ENCODE measurements around the gene SLC2A10. TPM values are rescaled to one million over a fixed set of nuclear protein-coding genes. Genes with fewer than 3 reads are reported as not detected.

The SLC2A10 gene
- total RNA-seq, 1 experiment from 2014 or later = 4.2 TPM

DNA sequence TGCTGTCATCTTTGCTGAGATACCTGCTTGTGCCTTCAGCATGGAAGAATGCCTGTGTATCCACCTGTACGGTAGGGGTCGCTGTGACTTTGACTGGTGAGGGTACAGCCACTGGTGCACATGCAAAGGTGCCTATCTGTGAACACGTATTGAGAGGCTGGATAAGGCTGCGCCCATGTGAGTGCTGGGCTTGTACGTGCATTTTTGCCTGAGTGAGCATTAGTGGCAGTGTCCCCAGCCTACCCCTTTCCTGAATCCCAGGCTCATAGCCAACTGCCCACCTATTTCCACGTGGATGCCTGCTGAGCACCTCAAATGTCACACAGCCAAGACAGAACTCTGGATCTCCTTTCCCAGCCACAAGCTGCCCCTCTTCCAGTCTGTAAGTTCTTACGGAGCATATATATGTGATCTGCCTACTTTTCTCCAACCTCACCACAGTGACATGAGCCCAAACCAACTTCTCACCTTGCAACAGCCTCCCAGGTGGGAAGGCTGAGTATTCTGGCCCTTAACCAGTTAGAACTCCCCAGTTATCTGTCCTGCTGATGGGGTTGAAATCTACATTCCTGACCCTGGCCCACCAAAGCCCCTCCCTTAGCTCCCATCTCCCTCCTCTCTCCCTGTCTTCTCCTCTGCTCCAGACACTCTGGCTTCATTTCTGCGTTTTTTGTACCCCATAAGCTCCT is 1.1 kb upstream of the SLC2A10 start:
- Histone ChIP-seq H3K27me3 (replicated peaks; ENCODE audit: control insufficient read depth, insufficient read depth, low read length) (no peaks in the 10 kb centered on the region), H3K9me3 (peaks cover 12% of the 10 kb centered on the region; the same call in 1 of the 2 replicates), H3K4me1 (peaks cover 17% of the 10 kb centered on the region), H3K4me3 (ENCODE audit: low read depth, low read length) (no peak overlapping the region), H3K36me3 (ENCODE audit: control insufficient read depth, insufficient read depth, low read length) (no peaks in the 10 kb centered on the region)
- Mint-ChIP-seq H3K27me3 (ENCODE audit: insufficient read depth, unreplicated experiment) (no peaks in the 10 kb centered on the region), H3K4me1 (ENCODE audit: low read depth, unreplicated experiment) (peaks cover 21% of the 10 kb centered on the region), H3K4me3 (ENCODE audit: unreplicated experiment) (no peak overlapping the region), H3K9me3 (ENCODE audit: unreplicated experiment) (peaks cover 22% of the 10 kb centered on the region), H3K27ac (ENCODE audit: unreplicated experiment) (peak overlapping the region; percentile 72), H3K36me3 (ENCODE audit: insufficient read depth, unreplicated experiment) (peaks cover 6% of the 10 kb centered on the region)
- peak in 1 of 2 experiments; percentile 37 for DNase-seq
- CTCF ChIA-PET = interaction anchor here (0.8 to 1.1 kb wide), 2 partner anchors 19 to 44 kb away, joined by 4 read pairs; partner anchors contain the start of gene TP53RK
- TF ChIP-seq, protein P1, sequence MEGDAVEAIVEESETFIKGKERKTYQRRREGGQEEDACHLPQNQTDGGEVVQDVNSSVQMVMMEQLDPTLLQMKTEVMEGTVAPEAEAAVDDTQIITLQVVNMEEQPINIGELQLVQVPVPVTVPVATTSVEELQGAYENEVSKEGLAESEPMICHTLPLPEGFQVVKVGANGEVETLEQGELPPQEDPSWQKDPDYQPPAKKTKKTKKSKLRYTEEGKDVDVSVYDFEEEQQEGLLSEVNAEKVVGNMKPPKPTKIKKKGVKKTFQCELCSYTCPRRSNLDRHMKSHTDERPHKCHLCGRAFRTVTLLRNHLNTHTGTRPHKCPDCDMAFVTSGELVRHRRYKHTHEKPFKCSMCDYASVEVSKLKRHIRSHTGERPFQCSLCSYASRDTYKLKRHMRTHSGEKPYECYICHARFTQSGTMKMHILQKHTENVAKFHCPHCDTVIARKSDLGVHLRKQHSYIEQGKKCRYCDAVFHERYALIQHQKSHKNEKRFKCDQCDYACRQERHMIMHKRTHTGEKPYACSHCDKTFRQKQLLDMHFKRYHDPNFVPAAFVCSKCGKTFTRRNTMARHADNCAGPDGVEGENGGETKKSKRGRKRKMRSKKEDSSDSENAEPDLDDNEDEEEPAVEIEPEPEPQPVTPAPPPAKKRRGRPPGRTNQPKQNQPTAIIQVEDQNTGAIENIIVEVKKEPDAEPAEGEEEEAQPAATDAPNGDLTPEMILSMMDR (IDR thresholded peaks at IDR 0.05; ENCODE audit: insufficient read depth in 1 of 2, low read depth in 1 of 2, low read length in 1 of 2, severe bottlenecking in 1 of 2, unreplicated experiment in 1 of 2) = peak in 1 of 2 experiments; percentile 17
- POLR2A ChIA-PET = interaction anchor here (0.6 kb wide), 1 partner anchor 19 kb away, joined by 4 read pairs; the partner anchor contains the start of gene TP53RK
- intact Hi-C loops (cut with micrococcal nuclease; ENCODE audit: unreplicated experiment) = loop anchor here (2.0 kb wide), 1 partner anchor 20 kb away; the partner anchor contains the start of gene TP53RK
- BruUV-seq (replicated peaks) = no TSS peak

DNA sequence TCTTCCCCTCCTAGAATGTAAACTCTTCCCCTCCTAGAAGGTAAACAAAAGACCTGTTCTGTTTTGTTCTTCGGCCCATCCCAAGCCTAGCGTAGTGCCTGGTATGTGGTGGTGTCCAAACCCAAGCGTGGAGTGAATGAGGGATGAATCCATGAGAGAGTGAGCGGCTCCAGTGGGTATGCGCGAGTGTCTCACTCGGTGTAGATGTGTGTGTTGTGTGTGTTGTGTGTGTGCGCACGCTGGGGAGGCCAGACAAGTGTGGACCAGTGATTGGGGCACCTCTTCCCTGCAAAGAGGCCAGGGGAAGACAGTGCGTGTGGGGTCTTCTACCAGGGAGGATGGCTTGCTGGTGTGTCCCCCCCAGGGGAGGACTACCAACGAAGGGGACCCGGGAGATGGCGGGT is 392 bp upstream of the SLC2A10 start:
- intact Hi-C loops (cut with micrococcal nuclease; ENCODE audit: unreplicated experiment) = loop anchor here (2.0 kb wide), 1 partner anchor 20 kb away; the partner anchor contains the start of gene TP53RK
- peaks cover 6% of the 10 kb centered on the region for H3K36me3 Mint-ChIP-seq (ENCODE audit: insufficient read depth, unreplicated experiment)
- TF ChIP-seq, protein P1 (IDR thresholded peaks at IDR 0.05; ENCODE audit: insufficient read depth in 1 of 2, low read depth in 1 of 2, low read length in 1 of 2, severe bottlenecking in 1 of 2, unreplicated experiment in 1 of 2) = no peak
- Histone ChIP-seq H3K4me3 (ENCODE audit: low read depth, low read length) (peak overlapping the region; percentile 69), H3K36me3 (ENCODE audit: control insufficient read depth, insufficient read depth, low read length) (no peaks in the 10 kb centered on the region), H3K9me3 (peaks cover 12% of the 10 kb centered on the region; the same call in 1 of the 2 replicates), H3K4me1 (peaks cover 17% of the 10 kb centered on the region), H3K27me3 (replicated peaks; ENCODE audit: control insufficient read depth, insufficient read depth, low read length) (no peaks in the 10 kb centered on the region)
- POLR2A ChIA-PET = interaction anchor here (0.6 kb wide), 1 partner anchor 20 kb away, joined by 4 read pairs; the partner anchor contains the start of gene TP53RK
- H3K27me3 Mint-ChIP-seq (ENCODE audit: insufficient read depth, unreplicated experiment) = no peaks in the 10 kb centered on the region
- CTCF ChIA-PET = interaction anchor here (0.6 to 1.1 kb wide), 2 partner anchors 20 to 852 kb away, joined by 3 to 4 read pairs; partner anchors contain the start of gene TP53RK
- DNase-seq = peak in 1 of 2 experiments; percentile 58
- H3K4me1 Mint-ChIP-seq (ENCODE audit: low read depth, unreplicated experiment) = peaks cover 21% of the 10 kb centered on the region
- no TSS peak for BruUV-seq (replicated peaks)
- H3K27ac Mint-ChIP-seq (ENCODE audit: unreplicated experiment) = peak overlapping the region; percentile 72
- peak overlapping the region; percentile 79 for H3K4me3 Mint-ChIP-seq (ENCODE audit: unreplicated experiment)
- peaks cover 16% of the 10 kb centered on the region for H3K9me3 Mint-ChIP-seq (ENCODE audit: unreplicated experiment)

DNA sequence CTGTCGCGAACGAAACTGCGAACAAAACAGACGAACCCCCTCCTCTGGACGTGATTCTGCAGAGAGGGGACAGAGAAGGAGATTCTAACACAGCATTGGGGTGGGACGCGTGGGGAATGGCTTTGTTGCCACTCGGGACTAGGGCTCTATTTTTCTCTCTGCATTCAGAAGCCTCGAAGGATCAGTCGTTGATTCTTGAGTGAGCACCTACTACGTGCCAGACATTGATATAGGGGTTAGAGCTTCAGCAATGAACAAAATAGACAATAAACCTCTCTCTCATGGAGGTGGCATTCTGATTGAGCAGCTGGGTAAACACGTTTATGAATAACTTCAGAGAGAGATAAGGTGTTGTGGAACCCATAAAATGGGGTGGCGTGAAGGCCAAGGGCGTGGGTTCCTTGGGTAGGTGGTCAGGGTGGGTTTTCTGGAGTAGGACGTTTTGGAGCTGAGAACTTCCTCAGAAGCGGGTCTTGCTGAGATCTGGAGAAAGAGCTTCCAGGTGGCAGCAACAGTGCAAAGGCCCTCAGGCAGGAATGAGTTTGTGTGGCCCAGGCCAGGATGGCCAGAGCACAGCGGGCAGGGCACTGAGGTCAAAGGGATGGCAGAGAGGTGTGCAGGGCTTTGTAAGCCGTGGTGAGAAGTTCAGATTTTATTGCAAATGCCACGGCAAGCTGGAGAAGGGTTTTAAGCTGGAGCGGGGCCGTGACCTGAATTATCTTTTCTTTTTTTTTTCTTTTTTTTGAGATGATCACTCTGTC is 884 bp downstream of the SLC2A10 start:
- Mint-ChIP-seq H3K4me3 (ENCODE audit: unreplicated experiment) (peak overlapping the region; percentile 79), H3K27ac (ENCODE audit: unreplicated experiment) (peak overlapping the region; percentile 72), H3K36me3 (ENCODE audit: insufficient read depth, unreplicated experiment) (peaks cover 6% of the 10 kb centered on the region), H3K4me1 (ENCODE audit: low read depth, unreplicated experiment) (peaks cover 28% of the 10 kb centered on the region), H3K9me3 (ENCODE audit: unreplicated experiment) (peaks cover 5% of the 10 kb centered on the region), H3K27me3 (ENCODE audit: insufficient read depth, unreplicated experiment) (no peaks in the 10 kb centered on the region)
- Histone ChIP-seq H3K4me1 (peaks cover 19% of the 10 kb centered on the region), H3K36me3 (ENCODE audit: control insufficient read depth, insufficient read depth, low read length) (no peaks in the 10 kb centered on the region), H3K9me3 (peaks cover 12% of the 10 kb centered on the region; the same call in 1 of the 2 replicates), H3K27me3 (replicated peaks; ENCODE audit: control insufficient read depth, insufficient read depth, low read length) (no peaks in the 10 kb centered on the region), H3K4me3 (ENCODE audit: low read depth, low read length) (peak overlapping the region; percentile 69)
- BruUV-seq (replicated peaks) = TSS peak; percentile 46
- TF ChIP-seq, protein P1 (IDR thresholded peaks at IDR 0.05; ENCODE audit: insufficient read depth in 1 of 2, low read depth in 1 of 2, low read length in 1 of 2, severe bottlenecking in 1 of 2, unreplicated experiment in 1 of 2) = no peak
- intact Hi-C loops (cut with micrococcal nuclease; ENCODE audit: unreplicated experiment) = no loop called here
- CTCF ChIA-PET = interaction anchor here (0.7 kb wide), 1 partner anchor 13 kb away, joined by 3 read pairs; no protein-coding TSS in a partner anchor
- no peak for DNase-seq
- POLR2A ChIA-PET = interaction anchor here (0.6 kb wide), 1 partner anchor 432 kb away, joined by 4 read pairs; no protein-coding TSS in a partner anchor
